ENCODE results near the gene REXO5.
"Not testable (repeated sequence)": the region's sequence is repeated elsewhere in the genome, so short reads cannot be mapped to it uniquely, and the experiment has no call there.

The REXO5 gene

GRCh38 chr16:20806168-20807050, at the start of gene REXO5, which contains the start of gene ERI2:
Gene REXO5 (plus strand): TSS chr16:20806527. CDS start chr16:20806954, 427 bp downstream.
Gene ERI2 (minus strand): TSS chr16:20806472. CDS start chr16:20806430, 42 bp downstream.
- DNase-seq (ENCODE audit: low spot score), result peak; percentile 91

DNA sequence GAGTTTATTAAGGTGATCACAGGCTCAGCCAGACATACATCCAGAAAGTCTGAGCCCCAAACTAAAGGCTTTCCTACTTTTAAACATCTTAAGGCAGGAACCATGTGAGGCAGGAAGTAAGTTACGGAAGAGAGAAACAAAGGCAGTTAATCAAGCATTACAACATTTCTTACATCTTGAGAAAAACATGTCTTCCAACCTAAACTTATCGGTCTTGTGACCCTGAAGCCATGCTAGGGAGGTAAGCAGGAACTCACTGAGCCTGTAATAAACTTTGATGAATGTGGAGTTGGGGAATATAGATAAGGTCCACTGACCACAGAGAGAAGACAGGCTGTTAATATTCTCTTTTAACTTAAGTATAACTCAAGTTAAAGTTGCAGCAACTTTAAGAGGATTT, 46.0 kb upstream of the REXO5 start:
- no peak for DNase-seq (ENCODE audit: low spot score)

DNA sequence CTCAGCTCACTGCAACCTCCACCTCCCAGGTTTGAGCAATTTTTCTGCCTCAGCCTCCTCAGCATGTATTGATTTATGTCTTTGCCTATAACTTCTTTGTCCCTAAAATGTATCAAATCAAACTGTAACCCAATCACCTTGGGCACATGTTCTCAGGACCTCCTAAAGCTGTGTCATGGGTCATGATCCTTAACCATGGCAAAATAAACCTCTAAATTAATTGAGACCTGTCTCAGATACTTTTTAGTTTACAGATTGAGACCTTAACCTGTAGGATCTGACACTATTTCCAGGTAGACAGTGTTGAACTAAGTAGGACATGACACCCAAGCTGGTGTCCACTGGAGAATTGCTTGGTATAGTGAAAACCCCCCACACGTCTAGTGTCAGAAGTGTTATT, 45.2 kb upstream of the REXO5 start:
- no peak for DNase-seq (ENCODE audit: low spot score)

DNA sequence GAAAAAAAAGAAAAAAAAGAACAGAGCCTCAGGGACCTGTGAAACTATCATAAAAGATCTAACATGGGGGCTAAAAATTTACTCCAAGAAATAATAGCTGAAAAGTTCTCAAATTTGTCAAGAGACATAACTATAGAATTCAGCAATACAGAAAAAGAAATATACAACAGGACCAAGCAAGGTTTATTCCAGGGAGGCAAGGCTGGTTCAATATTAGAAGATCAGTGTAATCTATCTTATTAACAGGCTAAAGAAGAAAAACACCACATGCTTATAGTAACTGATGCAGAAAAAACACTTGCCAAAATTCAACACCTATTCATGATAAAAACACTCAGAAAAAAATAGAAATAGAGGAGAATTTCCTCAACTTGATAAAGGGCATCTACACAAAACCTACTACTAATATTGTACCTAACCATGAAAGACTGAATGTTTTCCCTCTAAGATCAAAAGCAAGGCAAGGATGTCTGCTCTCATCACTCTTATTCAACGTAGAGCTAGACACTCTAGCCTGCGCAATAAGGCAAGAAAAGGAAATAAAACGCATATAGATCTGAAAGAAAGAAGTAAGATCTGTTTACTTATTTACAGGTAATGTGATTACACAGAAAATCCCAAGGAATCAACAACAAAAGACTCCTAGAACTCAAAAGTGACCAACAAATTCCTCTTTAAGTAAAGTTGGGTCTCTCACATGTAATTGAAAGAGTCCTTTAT, 43.8 kb upstream of the REXO5 start:
- DNase-seq (ENCODE audit: low spot score), result no peak

- peak; percentile 70 for DNase-seq (ENCODE audit: low spot score)
Measured at GRCh38 chr16:20763461-20764232, 42.7 kb upstream of the REXO5 start, which contains the start of gene ACSM3. Gene ACSM3 (plus strand): TSS chr16:20764014. CDS start chr16:20770035, 6,021 bp downstream.

DNA sequence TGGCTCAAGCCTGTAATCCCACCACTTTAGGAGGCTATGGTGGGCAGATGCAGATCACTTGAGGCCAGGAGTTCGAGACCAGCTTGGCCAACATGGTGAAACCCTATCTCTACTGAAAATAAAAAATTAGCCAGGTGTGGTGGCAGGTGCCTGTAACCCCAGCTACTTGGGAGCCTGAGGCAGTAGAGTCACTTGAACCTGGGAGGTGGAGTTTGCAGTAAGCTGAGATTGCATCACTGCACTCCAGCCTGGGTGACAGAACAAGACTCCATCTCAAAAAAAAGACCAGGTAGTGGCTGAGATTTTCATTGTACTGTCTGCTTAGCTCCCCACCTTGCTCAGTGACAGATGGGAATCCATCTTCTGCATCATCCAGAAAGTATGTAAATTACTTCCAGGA, 41.9 kb upstream of the REXO5 start:
- DNase-seq (ENCODE audit: low spot score), result not testable (repeated sequence)

- no peak for DNase-seq (ENCODE audit: low spot score)
Measured at GRCh38 chr16:20765732-20766131, 40.6 kb upstream of the REXO5 start.

DNA sequence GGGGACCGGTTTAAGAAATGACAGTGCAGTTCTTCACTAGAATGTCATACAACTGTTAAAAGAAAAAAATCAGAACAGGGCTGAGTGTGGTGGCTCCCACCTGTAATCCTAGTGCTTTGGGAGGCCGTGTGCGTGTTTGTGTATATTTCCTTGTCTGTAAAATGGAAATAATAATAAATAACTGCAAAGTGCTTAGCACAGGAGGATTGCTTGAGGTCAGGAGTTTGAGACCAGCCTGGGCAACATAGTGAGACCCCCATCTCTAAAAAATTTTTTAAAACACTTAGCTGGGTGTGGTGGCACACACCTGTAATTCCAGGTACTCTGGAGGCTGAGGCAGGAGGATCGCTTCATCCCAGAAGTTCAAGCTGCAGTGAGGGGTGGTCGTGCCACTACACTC, 40.0 kb upstream of the REXO5 start:
- DNase-seq (ENCODE audit: low spot score), result no peak

GRCh38 chr16:20767577-20767976, 38.8 kb upstream of the REXO5 start:
- no peak for DNase-seq (ENCODE audit: low spot score)

GRCh38 chr16:20768121-20768520, 38.2 kb upstream of the REXO5 start:
- no peak for DNase-seq (ENCODE audit: low spot score)

- DNase-seq (ENCODE audit: low spot score), result no peak
Measured at GRCh38 chr16:20768818-20769217, 37.5 kb upstream of the REXO5 start.

DNA sequence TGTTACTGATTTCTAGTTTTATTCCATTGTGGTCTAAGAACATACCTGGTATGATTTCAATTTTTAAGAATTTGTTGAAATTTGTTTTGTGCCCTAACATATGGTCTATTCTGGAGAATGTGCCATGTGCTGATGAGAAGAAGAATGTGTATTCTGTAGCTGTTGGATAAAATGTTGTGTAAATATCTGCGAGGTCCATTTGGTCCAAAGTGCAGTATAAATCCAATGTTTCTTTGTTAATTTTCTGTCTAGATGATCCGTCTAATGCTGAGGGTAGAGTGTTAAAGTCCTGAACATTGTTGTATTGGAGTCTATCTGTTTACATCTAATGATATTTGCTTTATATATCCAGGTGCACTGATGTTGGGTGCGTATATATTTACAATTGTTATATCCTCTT, 32.6 kb upstream of the REXO5 start:
- DNase-seq (ENCODE audit: low spot score), result no peak

- DNase-seq (ENCODE audit: low spot score), result peak; percentile 6
Measured at GRCh38 chr16:20774703-20775362, 31.5 kb upstream of the REXO5 start.

DNA sequence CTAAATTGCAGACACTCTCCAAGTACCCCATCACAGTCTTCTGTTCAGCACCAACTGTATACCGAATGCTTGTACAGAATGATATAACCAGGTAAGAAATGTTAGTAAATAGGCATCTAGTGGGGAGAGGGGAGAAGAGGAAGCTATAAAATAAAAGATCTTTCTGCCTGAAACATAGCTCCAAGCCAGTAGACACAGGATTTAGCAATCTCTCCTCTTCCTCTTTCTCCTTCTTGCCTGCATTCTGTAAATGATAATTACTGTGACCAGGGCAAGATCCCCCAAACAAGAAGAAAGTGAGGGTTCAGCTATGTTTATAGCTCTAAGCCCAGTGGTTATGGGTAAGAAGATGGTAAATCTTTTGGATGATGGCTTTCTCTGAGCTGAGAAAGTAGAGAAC, 24.6 kb upstream of the REXO5 start:
- no peak for DNase-seq (ENCODE audit: low spot score)

- DNase-seq (ENCODE audit: low spot score), result no peak
Measured at GRCh38 chr16:20782470-20782869, 23.9 kb upstream of the REXO5 start.

DNA sequence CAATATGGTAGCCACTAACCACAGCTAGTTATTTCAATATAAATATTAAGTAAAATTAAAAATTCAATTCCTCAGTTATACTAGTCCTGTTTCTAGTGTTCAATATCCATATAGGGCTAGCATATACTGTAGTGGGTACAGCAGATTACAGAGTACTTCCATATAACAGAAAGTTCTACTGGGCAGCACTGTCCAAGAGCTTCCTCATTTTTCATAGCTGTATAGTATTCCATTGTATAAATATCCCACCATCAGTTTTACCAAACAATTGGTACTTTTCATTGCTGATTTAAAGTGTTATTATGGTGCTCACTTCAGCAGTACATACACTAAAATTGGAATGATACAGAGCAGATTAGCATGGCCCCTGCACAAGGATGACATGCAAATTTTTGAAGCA, 22.1 kb upstream of the REXO5 start:
- DNase-seq (ENCODE audit: low spot score), result no peak

GRCh38 chr16:20789130-20789529, 17.2 kb upstream of the REXO5 start:
- DNase-seq (ENCODE audit: low spot score), result no peak

- no peak for DNase-seq (ENCODE audit: low spot score)
Measured at GRCh38 chr16:20791923-20792612, 14.3 kb upstream of the REXO5 start.

GRCh38 chr16:20798364-20798763, 8.0 kb upstream of the REXO5 start:
- DNase-seq (ENCODE audit: low spot score), result no peak

- no peak for DNase-seq (ENCODE audit: low spot score)
Measured at GRCh38 chr16:20799599-20799998, 6.7 kb upstream of the REXO5 start.

DNA sequence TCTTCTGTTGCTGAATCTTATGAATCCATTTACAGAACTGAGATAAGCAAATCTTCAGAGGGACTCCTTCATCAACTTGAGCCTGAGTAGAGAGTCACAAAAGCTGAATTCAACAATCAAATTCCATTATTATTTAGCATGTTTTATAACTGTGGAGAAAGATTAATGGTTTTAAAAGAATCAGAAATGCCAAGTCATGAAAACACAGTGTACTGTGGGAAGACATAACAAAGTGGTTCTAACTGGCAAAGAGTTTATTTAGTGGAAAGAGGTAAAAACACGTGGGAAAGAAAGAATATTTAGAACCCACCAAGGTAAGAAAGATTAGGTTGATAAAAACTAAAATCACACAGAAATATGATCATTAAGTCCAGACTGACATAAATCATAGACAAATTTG, 5.0 kb upstream of the REXO5 start:
- no peak for DNase-seq (ENCODE audit: low spot score)

Data from Ammon's horn (tissue), 1 donor.